22Rv1 (cell line): ENCODE data around the gene CFAP90.

ENCODE experiments used
- H3K27ac ChIP-seq: fragments of 450-650 bp; 2 replicates; pipeline ENCODE4 v1.5.1; 2017
- ZFX ChIP-seq: fragments of 450-650 bp; IDR thresholded peaks from 2 replicates; pipeline ENCODE4 v1.6.1; 2017; ENCODE audit warnings: antibody characterized with exemption, borderline replicate concordance
- TF ChIP-seq, protein P1 (sequence below): fragments of 450-650 bp; IDR thresholded peaks from 2 replicates; pipeline ENCODE4 v1.5.1; 2017; ENCODE audit warnings: mild to moderate bottlenecking

Gene CFAP90

DNA sequence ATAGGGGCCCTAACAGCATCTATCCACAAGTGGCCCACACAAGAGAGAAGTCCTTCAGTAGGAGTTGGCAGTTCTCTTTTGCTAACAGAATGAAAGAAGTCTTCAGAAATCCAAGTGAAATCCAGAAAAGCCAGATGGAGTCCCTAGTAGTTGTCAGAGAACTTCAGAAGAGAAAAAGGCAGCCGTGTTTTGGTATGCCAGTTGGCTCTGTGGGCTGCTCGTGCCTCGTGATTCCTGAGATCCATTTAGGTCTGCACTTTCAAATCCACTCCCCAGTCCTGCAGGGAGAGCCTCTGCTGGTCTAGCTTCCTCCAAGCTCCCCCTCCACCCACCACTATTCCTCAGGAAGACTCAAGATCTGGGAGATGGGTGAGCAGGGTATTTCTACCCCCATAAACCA, 69.0 kb downstream of the CFAP90 start:
- no peak overlapping the region for H3K27ac ChIP-seq
- TF ChIP-seq, protein P1, sequence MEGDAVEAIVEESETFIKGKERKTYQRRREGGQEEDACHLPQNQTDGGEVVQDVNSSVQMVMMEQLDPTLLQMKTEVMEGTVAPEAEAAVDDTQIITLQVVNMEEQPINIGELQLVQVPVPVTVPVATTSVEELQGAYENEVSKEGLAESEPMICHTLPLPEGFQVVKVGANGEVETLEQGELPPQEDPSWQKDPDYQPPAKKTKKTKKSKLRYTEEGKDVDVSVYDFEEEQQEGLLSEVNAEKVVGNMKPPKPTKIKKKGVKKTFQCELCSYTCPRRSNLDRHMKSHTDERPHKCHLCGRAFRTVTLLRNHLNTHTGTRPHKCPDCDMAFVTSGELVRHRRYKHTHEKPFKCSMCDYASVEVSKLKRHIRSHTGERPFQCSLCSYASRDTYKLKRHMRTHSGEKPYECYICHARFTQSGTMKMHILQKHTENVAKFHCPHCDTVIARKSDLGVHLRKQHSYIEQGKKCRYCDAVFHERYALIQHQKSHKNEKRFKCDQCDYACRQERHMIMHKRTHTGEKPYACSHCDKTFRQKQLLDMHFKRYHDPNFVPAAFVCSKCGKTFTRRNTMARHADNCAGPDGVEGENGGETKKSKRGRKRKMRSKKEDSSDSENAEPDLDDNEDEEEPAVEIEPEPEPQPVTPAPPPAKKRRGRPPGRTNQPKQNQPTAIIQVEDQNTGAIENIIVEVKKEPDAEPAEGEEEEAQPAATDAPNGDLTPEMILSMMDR: no peak
- TF ChIP-seq ZFX: no peak
